Activated CD4-positive, alpha-beta T cell treated with anti-CD3 and anti-CD28 coated beads for 1 hour (primary cell): ENCODE measurements around the gene PCSK5.
"Not testable (repeated sequence)": the region's sequence is repeated elsewhere in the genome, so short reads cannot be mapped to it uniquely, and the experiment has no call there.

Source experiments
- DNase-seq: peaks from one replicate; pipeline ENCODE4 v3.0.0-alpha.2; 2020

The PCSK5 gene

DNA sequence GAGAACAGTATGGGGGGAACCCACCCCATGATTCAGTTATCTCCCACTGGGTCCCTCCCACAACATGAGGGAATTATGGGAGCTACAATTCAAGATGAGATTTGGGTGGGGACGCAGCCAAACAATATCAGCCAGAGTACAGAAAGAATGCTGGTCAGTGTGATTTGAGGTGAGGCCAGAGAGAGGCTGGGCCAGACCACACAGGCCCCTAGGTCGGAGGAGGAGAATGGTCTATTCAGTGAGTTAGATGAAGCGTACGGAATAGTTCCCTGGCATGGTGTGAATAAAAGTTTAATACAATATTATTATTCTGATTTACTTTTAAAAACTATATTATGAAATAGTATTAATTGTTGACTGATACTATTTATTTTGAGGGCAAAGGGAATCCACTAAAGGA lies 39.7 kb downstream of the PCSK5 start:
- DNase-seq: no peak

DNA sequence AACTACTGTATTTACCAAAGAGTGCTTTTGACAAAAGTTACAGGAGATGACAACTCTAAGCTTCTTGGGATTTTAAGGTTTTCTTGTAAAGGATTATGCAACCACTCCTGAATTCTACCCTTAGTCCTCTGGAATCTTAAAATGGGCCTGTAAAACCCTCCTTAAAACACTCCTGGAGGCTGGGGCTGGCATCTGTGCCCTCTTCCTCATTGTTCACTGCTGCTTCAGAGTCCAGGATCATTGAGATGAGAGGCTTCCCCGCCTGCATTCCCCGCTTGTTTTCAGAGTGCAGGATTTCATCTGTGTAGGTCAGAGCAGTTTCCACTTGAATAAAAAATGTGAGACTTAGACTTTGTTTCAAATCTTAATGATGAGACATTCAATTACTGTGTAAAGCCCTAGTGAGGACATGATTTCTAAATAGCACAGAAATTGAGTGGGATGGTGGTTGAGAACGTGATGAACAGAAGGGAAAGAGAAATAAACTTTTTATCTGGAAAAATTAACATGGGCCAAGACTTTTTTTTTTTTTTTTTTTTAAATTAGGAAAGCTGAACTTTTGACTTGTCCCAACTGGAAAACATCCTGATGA lies 40.4 kb downstream of the PCSK5 start:
- no peak for DNase-seq

DNA sequence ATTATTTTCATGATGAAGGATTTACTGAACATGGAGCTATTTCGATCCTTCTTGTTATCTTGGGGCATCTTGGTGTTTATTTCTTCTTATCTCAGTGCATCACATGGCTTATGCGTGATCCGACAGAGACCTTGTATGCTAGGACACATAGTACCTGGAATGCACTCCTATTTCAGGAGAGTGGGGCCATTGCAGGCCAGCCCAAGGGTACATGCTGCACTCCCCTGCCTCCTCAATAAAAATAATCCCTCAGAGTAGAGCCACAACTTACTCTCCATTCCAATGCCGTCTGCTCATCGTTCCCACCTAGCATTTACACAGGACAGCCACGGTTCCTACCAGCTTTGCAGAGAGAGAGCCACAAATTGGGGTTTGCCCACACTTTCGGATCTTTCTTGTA lies 43.5 kb downstream of the PCSK5 start:
- DNase-seq: no peak

DNA sequence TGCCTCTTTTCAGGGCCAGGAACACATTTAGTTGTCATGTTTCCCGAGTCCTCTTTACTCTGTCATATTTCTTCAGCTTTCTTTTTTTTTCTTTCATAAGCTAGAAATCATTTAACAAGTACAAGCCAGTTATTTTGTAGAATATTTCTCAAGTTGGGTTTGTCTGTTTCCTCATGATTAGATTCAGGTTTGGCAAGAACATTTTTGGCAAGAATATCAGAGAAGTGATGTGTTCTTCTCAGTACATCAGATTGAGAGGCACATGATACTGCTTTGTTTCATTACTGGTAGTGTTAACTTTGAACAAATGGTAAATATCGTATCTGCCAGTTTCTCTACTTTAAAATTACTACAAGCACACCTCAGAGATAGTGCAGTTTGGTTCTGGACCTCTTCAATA lies 45.1 kb downstream of the PCSK5 start:
- no peak for DNase-seq

DNA sequence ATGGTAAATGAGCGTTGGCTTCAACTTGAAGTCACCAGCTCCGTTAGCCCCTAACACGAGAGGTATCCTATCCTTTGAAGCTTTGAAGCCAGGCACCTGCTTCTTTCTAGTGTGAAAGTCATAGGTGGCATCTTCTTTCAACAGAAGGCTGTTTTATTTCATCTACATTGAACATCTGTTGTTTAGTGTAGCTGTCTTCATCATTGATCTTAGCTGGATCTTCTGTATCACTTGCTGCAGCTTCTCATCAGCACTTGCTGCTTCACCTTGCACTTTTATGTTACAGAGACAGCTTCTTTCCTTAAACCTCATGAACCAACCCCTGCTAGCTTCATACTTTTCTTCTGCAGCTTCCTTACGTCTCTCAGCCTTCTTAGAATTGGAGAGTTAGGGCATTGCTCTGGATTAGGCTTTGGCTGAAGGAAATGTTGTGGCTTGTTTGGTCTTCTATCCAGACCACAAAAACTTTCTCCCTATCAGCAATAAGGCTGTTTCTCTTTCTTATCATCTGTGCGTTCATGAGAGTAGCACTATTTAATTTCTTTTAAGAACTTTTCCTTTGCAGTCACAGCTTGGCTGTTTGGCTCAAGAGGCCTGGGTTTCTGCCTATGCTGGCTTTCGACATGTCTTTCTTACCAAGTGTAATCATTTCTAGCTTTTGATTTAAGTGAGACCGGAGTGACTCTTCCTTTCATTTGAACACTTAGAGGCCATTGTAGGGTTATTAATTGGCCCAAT lies 47.2 kb downstream of the PCSK5 start:
- no peak for DNase-seq

DNA sequence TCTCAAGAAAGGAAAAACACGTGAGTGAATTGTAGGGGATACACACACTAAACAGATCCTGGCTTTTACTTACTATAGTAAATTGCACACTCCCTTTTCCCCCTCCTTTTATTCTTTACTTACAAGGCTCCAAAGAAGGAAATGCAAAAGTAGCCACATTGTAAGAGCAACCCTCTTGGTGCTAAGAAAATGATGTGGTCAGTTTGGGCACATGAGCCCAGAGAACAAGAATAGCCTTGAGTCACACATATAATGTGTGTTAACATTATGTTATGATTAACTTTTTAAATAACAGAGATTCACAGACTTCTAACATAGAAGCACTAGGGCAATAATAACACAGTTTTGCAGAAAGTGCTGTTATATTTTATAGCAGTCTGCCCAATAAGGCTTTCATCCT lies 48.5 kb downstream of the PCSK5 start:
- no peak for DNase-seq

DNA sequence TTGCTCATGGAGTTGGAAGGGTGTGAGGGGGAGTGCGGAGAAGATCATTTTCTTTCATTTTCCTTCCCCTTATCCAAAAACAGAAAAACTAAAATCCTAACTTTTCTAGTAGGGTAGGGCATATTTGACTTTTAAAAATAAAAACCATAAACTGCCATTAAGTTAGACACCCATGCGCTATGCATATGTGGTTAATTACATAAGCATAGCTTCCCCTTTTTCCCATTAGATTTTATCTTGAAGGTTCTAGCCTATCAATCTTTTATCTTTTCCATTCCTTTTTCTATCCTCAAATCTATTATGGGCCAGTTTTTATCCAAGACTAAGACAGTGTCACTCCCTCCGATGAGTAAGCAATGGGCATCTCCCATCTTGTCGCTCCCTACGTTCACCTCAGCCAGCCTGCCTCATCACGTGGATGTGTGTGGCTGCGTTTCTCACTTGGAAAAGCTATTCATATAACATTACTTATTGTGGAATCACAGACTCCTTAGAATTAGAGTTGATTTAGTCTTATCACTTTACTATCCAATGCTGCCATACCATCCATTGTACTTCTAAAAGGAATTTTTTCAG lies 49.2 kb downstream of the PCSK5 start:
- no peak for DNase-seq

DNA sequence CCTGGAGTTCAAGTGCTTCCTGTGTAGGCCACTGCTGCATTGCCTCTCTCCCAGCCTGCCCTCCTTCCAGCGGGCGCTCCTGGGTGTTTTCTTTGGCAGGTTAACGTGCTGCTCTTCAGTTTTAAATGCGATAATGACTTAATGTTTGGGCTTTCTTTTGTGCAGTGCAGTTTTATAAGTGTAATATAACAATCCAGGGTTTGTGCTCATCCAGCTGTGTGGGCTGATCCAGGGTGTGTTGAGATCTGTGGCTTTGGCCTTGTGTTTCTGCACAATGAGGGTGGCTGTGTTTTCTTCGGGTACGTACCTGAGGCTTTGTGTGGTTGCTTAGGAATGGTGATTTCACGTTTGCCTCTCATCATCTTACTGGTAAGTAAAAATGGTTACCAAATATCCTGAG lies 50.6 kb downstream of the PCSK5 start:
- DNase-seq: no peak

DNA sequence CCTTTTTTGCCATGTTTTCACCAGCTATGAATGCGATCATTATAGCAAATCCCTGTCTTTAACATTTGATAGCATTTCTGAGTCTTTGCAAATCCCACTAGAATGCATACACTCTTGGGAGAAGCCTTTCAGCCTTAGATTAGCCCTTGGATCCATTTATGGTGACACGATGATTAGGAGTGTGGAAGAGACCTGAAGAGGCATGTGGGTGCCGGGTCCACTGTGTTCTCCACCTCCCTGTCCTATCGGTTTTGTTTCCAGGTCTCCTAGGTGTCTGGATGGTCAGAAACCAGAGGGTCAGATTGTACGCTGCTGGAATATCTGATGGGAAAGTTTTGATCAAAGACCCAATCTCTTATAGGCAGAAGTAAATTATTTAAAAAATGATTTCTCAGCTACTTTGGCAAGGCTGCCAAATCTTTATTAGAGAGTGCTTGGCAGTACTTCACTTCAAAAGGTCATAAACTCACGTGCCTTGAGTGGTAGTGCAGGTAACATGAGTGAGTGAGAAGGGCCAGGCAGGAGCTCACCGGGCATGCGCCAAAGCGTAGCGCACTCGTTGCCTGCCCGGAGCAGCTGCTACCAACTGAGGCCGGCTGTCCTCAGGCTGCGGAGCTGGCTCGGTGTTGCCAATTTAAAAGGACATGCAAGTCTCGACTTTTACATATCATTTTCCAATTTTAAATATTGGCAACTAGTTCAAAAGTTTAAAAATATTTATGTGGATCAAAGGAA lies 51.3 kb downstream of the PCSK5 start:
- no peak for DNase-seq

DNA sequence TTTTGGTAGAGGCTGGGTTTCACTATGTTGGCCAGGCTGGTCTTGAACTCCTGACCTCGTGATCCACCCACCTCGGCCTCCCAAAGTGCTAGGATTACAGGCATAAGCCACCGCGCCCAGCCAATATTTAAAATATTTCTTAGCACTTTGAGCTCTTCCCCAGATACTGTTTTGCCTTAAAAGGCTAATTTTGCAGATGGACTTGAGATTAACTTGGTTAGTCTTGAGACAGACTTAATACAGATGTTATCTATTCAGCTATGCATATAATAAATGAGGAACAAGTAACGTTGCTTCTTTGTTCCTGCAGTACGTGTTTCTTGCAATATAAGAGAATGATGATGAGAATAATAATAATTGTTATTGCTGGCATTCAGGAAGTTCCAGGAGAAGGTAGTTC lies 56.3 kb downstream of the PCSK5 start:
- DNase-seq: no peak

DNA sequence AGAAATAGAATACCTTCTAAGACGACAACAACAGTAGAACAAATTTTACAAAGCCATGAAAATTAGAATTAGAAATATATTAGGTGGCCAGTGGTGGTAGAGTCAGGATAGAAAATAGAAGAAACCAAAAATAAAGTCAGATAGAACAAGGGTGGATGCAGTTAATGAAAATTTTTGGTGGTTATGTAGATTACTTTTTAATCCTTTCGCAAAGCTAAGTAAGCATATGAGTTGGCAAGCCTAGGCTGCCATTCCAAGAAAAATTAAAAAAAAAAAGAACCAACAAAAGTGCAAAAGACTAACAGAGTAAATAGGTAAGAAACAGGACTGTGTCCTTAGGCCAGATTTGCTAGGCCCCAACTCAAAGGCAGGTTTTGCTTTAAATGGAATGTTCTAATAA lies 56.8 kb downstream of the PCSK5 start:
- DNase-seq: no peak

DNA sequence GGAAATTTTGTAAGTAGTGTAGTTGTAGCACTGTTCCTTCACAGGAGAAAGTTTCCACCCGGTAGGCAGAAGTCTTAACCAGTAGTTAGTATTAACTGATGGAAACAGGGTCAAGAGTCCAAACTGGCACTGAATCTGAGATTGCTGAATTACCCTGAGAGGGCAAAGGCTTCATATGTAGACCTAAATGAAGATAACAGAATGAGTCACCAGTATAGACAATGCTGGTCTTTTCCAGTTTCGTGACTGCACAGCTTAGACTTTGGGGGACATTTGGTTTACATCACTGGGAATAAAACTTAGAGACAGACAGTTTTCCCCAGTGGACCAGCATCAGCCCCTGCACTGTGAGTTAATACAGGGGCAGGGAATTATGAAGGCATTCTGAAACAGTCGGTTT lies 60.5 kb downstream of the PCSK5 start:
- DNase-seq: no peak

DNA sequence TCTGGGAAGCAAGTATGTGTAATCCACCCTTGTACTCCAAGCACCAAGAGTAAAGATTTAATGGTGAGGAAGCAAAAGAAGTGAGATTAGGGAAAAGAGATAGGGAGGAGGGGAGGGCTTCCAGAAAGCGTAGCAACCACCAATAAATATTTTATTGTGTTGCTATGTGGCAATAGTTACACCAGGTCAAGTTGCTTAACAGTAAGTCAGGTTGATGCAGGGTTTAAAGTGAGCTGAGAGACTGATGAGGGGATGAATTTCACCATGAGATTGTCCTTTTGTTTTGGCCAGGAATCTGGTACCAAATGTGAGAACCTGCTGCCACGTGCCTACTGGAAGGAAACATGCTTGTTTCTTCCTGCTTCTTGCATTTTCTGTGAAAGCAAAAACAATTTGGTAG lies 62.7 kb downstream of the PCSK5 start:
- DNase-seq: no peak

DNA sequence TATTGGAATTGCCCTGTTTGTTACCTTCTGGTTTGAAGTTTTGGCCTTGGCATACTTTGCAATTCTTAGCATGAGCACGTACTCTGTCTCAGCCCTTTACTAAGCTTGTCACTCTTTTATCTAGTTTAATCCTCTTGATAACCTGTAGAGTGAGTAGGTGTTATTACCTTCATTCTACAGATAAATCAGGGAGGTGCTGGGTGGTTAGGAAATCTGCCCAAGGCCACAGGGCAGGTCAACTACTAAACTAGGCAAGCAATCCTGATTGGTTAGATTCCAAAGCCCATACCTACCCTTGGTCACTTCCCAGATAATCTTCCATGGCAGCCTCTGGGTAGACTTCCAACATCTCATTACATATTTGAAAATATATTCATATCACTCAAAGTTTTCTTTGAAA lies 65.7 kb downstream of the PCSK5 start:
- no peak for DNase-seq

DNA sequence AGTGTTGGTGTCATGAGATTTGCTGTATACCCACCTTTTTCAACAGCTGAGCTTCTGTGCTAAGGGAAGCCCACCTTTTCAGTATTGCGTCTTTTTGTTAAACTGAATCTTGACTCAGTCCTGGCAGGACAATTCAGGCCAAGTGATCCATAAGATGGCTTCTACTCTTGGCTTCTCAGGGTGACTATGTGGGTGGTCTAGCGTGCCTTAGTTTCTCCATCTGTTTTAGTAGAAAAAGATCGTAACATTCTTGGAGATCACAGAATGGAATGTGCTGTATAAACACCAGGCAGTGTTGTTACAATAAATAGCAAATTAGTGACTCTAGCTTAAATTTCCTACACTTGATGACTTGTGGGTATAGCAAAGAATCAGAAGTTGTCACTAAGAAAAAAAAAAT lies 66.6 kb downstream of the PCSK5 start:
- DNase-seq: no peak

DNA sequence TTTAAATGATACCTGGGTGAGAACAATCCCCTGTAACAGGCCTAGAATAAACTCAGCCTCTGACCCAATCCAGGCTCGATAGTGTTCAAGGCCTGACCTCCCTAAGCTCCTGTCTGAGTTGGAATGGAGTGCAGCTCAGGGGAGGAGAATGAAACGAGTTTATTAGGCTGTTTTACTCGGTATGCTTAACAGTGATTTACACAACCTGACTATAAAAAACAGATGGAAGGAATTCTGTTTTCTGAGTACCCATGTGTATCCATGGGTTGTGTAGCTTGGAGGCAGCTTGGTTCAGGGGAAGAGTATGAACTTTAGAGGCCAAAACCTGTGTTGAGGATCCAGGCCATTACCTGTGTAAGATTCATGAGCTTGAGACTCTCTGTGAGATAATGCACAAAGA lies 67.8 kb downstream of the PCSK5 start:
- DNase-seq: no peak

DNA sequence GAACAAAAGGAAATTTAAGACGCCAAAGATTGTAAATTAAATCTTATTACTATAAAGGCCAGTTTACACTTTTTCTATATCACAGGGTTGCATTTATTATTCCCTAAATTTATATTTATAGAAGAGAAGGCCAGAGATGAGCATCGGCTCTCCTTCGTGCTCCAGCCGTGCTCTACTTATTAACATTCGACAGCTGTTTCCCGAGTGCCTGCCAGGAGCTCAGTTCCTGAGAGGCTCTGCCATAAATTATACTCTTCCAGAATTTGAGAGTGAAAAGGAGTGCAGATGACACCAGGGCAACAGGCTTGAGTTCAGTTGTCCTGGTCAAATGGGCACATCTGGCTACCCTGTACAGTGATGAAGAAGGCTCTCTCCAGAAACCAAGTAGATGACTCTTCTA lies 70.1 kb downstream of the PCSK5 start:
- no peak for DNase-seq

DNA sequence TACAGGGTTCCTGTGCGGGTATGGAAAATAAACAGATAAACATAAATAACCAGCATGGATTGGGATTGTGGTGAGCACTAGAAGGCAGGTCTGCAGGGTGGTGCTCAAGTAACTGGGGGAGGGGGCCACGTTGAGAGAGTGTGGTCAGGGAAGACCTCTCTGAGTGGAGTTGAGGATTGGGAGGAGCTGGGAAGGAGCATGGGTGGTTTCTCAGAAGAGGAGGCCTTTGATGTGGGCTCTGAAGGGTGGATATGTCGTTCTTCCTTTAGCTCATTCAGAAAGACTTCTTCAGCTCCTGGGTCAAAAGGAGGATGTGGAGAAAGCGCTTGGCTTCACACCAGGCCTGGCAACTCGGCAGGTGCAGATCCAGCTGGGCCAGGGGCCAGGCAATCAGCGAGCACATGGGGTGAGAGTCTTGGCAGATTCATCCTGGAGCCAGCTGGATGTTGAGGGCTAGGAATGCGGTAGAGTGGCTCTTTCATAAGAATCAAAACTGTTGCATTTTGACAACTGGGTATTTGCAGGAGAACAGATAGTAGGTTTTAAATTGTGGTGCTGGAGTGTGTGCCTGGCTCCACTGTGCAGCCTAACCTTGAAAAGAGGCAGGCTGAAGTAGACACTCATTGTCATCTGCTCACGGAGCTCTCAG lies 71.7 kb downstream of the PCSK5 start:
- DNase-seq: no peak

DNA sequence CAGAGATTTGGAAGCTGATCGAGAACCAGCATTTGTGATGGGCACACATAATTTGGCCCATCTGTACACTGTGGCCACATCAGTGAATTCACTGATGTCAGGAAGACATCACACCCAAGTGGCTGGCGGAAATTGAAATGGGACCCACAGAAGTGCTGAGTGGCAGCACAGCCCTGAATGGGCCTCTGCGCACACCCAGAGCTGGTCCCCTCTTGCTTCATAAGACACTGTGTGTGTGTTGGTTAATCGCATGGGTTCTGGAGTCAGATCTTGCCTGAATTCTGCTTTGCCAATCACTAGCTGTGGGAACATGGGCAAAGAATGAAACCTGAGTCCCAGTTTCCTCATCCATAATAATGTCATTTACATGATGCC lies 72.2 kb downstream of the PCSK5 start:
- no peak for DNase-seq

DNA sequence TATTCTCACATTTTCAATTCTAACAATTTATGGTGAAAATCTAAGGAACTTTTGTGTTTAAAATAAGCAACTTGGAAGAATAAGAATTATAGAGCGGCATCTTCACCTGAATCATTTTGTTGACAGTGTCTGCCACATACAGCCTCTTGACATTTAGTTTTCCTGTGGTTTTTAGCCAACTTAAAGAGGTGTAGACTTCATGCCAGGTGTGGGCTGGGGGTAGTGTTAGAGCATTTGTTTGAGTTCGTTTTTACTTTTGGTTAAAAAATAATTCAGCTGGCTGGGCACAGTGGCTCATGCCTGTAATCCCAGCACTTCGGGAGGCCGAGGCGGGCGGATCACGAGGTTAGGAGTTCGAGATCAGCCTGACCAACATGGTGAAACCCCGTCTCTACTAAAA lies 72.8 kb downstream of the PCSK5 start:
- not testable (repeated sequence) for DNase-seq

DNA sequence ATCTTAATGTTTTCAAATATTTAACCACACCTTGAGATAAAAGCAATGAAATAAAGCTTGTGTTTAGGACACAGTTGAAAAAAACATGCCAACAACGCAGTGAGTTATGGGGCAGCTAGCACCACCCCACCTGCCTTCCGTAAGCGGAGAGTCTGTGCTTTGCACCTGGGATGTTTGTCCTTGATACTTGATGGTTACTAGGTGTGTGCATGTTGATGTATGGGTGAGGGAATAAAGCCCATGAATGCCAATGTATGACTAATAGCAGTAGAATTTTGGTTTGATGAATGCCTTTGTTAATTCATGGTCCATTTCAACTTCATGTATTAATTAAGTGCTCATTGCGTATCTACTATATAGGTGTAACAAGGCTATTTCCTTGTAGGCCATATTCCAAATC lies 74.0 kb downstream of the PCSK5 start:
- no peak for DNase-seq

DNA sequence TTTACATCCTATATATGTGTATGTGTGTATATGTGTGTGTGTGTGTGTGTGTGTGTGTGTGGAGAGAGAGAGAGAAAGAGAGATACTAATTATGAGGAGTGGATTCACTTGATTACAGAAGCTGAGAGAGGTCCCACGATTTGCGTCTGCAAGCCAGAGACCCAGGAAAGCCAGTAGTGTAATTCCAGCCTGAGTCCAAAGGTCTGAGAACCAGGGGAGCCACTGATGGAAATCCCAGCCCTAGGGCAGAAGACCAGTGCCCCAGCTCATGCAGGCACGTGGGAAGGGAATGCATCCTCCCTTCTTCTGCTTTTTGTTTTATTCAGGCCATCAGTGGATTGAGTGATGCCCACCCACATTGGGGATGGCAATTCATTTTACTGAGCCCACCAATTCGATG lies 74.8 kb downstream of the PCSK5 start:
- no peak for DNase-seq

DNA sequence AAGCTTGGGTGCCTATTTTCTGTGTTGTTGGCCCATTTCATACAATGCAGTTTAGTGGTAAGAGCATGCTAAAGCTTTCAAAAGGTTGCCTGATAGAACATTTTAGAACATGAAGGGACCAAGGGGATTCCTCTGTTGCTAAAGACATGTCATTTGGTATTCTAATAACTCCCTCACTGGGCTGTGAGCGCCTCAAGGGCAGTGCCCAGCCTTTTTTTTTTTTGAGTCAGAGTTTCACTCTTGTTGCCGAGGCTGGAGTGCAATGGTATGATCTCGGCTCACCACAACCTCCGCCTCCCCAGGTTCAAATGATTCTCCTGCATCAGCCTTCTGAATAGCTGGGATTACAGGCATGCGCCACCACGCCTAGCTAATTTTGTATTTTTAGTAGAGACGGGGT lies 77.1 kb downstream of the PCSK5 start:
- DNase-seq: no peak
